Panc1 (cell line): ENCODE results near the gene STS. TPM values are rescaled to one million over a fixed set of nuclear protein-coding genes. Genes with fewer than 3 reads are reported as not detected.

Experiments
- ATAC-seq: fragments of 200-7000 bp; cut with Tn5 transposase; 2 replicates; pipeline ENCODE4 v1.9.1; 2020; ENCODE audit warnings: mild to moderate bottlenecking, moderate library complexity
- BruUV-seq: library from RNA; stranded (reverse); fragments of 400-500 nt; replicated peaks from 2 replicates; lab custom pipeline; 2021; lab: Mats Ljungman, UMichigan
- CTCF ChIA-PET: fragments of 300-600 bp; sonication (Branson Sonifier 250); formaldehyde crosslinking; loops from one replicate; lab custom pipeline; 2022; ENCODE audit warnings: antibody characterized with exemption; lab: Charles Lee
- POLR2A ChIA-PET: fragments of 300-600 bp; sonication (Branson Sonifier 250); formaldehyde crosslinking; loops from one replicate; lab custom pipeline; 2022; ENCODE audit warnings: antibody characterized with exemption; lab: Charles Lee
- DNase-seq: peaks from one replicate; pipeline ENCODE4 v3.0.0-alpha.2; 2010; ENCODE audit warnings: low read depth, low spot score
- H3K27ac ChIP-seq: 2 replicates; pipeline ENCODE4 v1.5.1; 2011; ENCODE audit warnings: mild to moderate bottlenecking, low read length, inconsistent platforms
- H3K27me3 ChIP-seq: fragments of 200-500 bp; sonication (Bioruptor generic); 2 replicates; pipeline ENCODE4 v1.6.0; 2014; ENCODE audit warnings: low read length, inconsistent platforms; ENCODE audit not compliant: control insufficient read depth, insufficient read depth
- H3K36me3 ChIP-seq: fragments of 200-500 bp; sonication (Bioruptor generic); 2 replicates; pipeline ENCODE4 v1.5.1; 2014; ENCODE audit warnings: inconsistent platforms, mild to moderate bottlenecking, low read length, moderate library complexity; ENCODE audit not compliant: control insufficient read depth, insufficient read depth
- H3K4me1 ChIP-seq: 2 replicates; pipeline ENCODE4 v1.5.1; 2011; ENCODE audit warnings: inconsistent platforms, mild to moderate bottlenecking, low read length, moderate library complexity; ENCODE audit not compliant: control insufficient read depth, insufficient read depth
- H3K4me3 ChIP-seq, 2 experiments: 2 replicates each; pipeline ENCODE4 v1.5.1; 2011 to 2012; ENCODE audit warnings: low read depth in 2 of 2, low read length in 2 of 2, mild to moderate bottlenecking in 2 of 2, inconsistent platforms in 1 of 2, moderate library complexity in 1 of 2
- H3K9me3 ChIP-seq: fragments of 200-500 bp; sonication (Bioruptor generic); 2 replicates; pipeline ENCODE4 v1.5.1; 2014; ENCODE audit warnings: low read depth, mild to moderate bottlenecking, inconsistent platforms, low read length, moderate library complexity; ENCODE audit not compliant: control insufficient read depth, insufficient read depth
- CTCF ChIP-seq: fragments of 450-650 bp; IDR thresholded peaks from 2 replicates; pipeline ENCODE4 v1.5.1; 2017; ENCODE audit warnings: mild to moderate bottlenecking
- POLR2AphosphoS5 ChIP-seq: IDR thresholded peaks from 2 replicates; pipeline ENCODE4 v1.6.1; 2012; ENCODE audit warnings: mild to moderate bottlenecking, low read depth, low read length, moderate library complexity
- REST ChIP-seq, 2 experiments: IDR thresholded peaks; 2 replicates each; pipeline ENCODE4 v1.6.1; 2011 to 2012; ENCODE audit warnings: low read depth in 2 of 2, control low read depth in 1 of 2, low read length in 1 of 2, mild to moderate bottlenecking in 1 of 2, moderate library complexity in 1 of 2; ENCODE audit not compliant: insufficient read depth in 1 of 2
- SIN3A ChIP-seq: IDR thresholded peaks from 2 replicates; pipeline ENCODE4 v1.6.1; 2012; ENCODE audit warnings: low read depth, mild to moderate bottlenecking, low read length, moderate library complexity, borderline replicate concordance; ENCODE audit not compliant: insufficient read depth
- TCF7L2 ChIP-seq: IDR thresholded peaks from 2 replicates; pipeline ENCODE4 v1.6.1; 2011; ENCODE audit warnings: mild to moderate bottlenecking, low read depth, low read length, inconsistent platforms
- in situ Hi-C: cut with HindIII; loops from 2 replicates; pipeline ENCODE4 v1.10.0; 2016; ENCODE audit warnings: low sequenced_read_pairs, low pct_unique_long_range_greater_than_20kb
- intact Hi-C: fragments of 100-400 bp; cut with micrococcal nuclease; formaldehyde crosslinking; loops from one replicate; pipeline ENCODE4 v1.10.0; 2022; ENCODE audit not compliant: unreplicated experiment
- total RNA-seq: library from RNA; stranded (reverse); gene quantifications from one replicate; pipeline ENCODE4 v1.2.1, GENCODE V29; 2021; ENCODE audit not compliant: unreplicated experiment

STS gene
- total RNA-seq, 1 experiment from 2014 or later = 2.0 TPM

GRCh38 chrX:7191681-7192110 lies 44.2 kb downstream of the STS start:
- no peaks in the 10 kb centered on the region for H3K27me3 ChIP-seq
- TF ChIP-seq POLR2AphosphoS5 = no peak
- TF ChIP-seq CTCF = peak; percentile 30
- no peak for TF ChIP-seq REST (IDR thresholded peaks at IDR 0.05; ENCODE audit: insufficient read depth in 1 of 2, low read depth in 2 of 2, low read length in 1 of 2)
- no peak for TF ChIP-seq SIN3A
- no peak for TF ChIP-seq TCF7L2
- BruUV-seq = no TSS peak
- H3K36me3 ChIP-seq = no peaks in the 10 kb centered on the region
- no peak overlapping the region for H3K27ac ChIP-seq
- ChIA-PET POLR2A (no interaction called here), CTCF (no interaction called here)
- H3K4me1 ChIP-seq = no peaks in the 10 kb centered on the region
- intact Hi-C loops (no loop called here), in situ Hi-C loops (no loop called here)
- no peak for ATAC-seq
- H3K9me3 ChIP-seq = no peaks in the 10 kb centered on the region
- no peak overlapping the region for H3K4me3 ChIP-seq
- DNase-seq = no peak

GRCh38 chrX:7192871-7193270 lies 45.4 kb downstream of the STS start:
- no peaks in the 10 kb centered on the region for H3K36me3 ChIP-seq
- no peaks in the 10 kb centered on the region for H3K4me1 ChIP-seq
- no TSS peak for BruUV-seq
- no peak overlapping the region for H3K4me3 ChIP-seq
- intact Hi-C loops (no loop called here), in situ Hi-C loops (no loop called here)
- no peak overlapping the region for H3K27ac ChIP-seq
- POLR2A ChIA-PET = no interaction called here
- TF ChIP-seq POLR2AphosphoS5 (no peak), REST (IDR thresholded peaks at IDR 0.05; ENCODE audit: insufficient read depth in 1 of 2, low read depth in 2 of 2, low read length in 1 of 2) (no peak), CTCF (no peak)
- CTCF ChIA-PET = no interaction called here
- no peaks in the 10 kb centered on the region for H3K27me3 ChIP-seq
- DNase-seq = no peak
- no peak for ATAC-seq
- no peaks in the 10 kb centered on the region for H3K9me3 ChIP-seq
